Tongue (tissue), 2 donors: Measurements from ENCODE around the gene NKX6-2. TPM values are rescaled to one million over a fixed set of nuclear protein-coding genes. Genes with fewer than 3 reads are reported as not detected.
"Not testable (repeated sequence)": the region's sequence is repeated elsewhere in the genome, so short reads cannot be mapped to it uniquely, and the experiment has no call there.

Source experiments
- DNase-seq: peaks from one replicate; pipeline ENCODE4 v3.0.0-alpha.2; 2015
- total RNA-seq: library from RNA; depleted of rRNA; stranded (reverse); fragments of >200 nt; gene quantifications from one replicate; pipeline ENCODE4 v1.2.3, GENCODE V29; 2014

Gene NKX6-2
- total RNA-seq, 1 donor from 2014 or later = not detected

DNA sequence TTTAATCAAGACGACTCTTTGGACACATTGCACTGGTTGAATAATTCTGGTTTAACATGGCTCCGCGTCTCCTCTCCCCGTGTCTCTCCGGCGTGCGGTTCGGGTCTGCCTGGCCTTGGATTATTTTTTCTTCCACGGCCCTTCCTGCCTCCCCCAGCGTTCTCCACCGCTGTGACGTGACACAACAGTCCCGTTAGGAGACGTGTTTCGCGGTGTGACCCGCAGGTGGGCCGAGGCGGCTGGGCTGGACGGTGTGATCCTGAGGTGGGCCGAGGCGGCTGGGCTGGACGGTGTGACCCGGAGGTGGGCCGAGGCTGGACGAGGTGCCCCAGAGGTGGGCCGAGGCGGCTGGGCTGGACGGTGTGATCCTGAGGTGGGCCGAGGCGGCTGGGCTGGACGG is 12.0 kb upstream of the NKX6-2 start:
- not testable (repeated sequence) for DNase-seq

DNA sequence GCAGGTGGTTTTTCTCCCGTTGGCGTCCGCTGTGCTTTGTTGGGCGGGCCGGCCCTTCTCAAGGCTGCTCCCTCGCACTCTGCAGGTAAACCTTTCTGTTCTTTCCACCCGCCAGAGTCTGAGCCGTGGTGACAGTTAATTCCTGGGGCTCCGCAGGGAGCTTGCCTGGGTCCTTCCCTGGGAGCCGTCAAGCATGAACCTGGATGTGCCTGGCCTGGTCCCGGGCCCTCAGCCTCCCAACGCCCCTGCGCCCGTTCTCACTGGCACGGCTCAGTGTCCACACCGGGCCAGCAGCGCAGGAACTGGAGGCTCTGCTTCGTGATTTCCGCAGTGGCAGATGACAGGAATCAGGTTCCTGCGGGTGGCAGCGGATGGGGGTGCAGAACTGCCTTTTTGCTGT is 10.9 kb upstream of the NKX6-2 start:
- DNase-seq = no peak

- DNase-seq = no peak
Observed at GRCh38 chr10:132793871-132794849, 8.2 kb upstream of the NKX6-2 start.

- DNase-seq = no peak
Observed at GRCh38 chr10:132793213-132793612, 7.3 kb upstream of the NKX6-2 start.

DNA sequence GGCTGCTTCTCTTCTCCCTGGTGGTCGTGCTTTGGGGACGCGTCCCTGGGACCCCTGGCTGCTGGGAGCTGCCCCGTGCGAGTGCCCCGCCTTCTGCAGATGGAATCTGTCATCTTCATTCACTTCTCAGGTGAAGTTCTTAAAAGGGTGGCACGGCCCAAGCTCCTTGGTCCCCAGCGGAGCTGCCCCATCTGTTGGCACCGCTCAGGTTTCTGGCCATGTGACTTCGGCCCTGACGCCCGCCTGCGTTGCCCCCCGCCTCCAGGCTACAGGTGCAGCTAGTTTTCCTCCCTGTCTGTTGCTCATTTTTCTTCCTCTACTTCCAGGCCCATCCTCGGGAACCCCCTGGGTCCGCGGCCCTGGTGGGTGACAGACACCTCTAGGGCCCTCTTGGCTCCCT is 6.8 kb upstream of the NKX6-2 start:
- no peak for DNase-seq

- DNase-seq = not testable (repeated sequence)
Observed at GRCh38 chr10:132792099-132792498, 6.2 kb upstream of the NKX6-2 start.

- no peak for DNase-seq
Observed at GRCh38 chr10:132790934-132791829, 5.2 kb upstream of the NKX6-2 start.

DNA sequence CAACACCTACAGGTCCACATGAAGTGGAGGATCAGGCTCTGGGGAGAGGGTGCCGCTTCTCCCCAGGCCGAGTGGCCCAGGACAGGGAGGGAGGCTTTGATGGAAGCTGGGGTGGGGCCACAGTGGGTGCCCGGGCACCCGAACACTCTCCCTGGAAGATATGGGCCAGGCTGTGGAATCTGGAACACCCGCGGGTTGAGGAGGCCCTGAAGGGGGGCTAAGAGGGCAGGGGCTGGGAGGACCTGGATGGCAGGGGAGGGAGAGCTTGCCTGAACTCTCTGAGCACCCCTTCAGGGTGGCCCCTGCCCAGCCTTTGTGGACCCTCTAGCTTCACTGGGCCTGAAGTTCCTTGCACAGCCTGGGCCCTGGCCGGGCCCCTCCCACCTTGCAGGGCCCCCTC is 4.5 kb upstream of the NKX6-2 start:
- no peak for DNase-seq

DNA sequence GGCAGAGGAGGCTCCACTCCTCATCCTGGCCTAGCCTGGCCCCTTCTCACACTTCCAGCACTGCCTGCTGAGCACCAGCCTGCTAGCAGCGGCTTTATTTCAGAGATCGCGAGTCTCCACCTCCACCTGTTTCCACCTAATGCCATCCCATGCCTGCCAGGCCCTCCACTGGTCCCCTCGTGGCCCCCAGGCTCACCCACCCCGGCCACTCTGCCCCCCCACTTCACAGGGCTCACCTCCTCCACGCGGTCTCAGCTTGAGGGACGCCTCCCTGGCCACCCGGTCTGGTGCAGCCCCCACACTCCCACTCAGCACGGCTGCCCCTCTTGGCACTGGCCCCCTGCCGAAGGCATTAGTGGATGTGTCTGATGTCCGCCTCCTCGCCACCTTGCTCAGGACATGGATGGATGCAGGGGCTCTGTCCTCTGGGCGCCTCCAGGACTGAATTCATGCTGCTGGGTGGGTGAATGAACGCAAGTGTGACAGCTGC is 3.8 kb upstream of the NKX6-2 start:
- no peak for DNase-seq

GRCh38 chr10:132788831-132789219 is 2.9 kb upstream of the NKX6-2 start:
- DNase-seq = no peak

DNA sequence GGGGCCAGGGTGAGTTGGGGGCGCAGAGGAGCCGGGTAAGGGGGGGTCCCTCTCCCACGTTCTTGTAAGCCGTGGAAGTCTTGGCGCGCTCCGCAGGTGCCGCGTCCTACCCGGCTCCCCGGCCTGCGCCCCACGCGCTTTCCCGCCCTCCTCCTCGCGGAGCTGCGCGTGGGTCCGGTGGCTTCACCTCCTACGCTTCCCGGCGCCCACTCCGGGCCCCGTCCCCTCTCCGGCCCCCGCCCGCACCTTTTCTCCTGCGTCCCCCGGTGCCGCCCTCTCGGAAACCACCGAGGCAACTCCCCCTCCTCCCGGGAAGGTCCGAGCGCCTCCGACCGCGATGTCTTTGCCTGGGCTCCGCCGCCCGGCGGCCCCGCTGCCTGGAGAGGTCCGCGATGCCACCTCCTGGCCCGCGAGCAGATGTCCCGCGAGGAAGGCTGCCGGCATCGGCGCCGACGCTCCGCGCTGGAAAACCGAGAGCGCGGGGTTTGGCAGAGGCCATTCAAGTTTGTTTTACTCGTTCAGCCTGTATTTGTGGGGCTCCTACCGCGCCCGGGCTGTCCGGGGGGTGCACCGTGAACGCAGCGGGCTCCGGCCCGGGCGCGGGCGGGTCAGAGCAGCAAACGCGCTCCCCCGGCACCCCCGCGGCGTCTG is 2.4 kb upstream of the NKX6-2 start:
- no peak for DNase-seq

- peak; percentile 62 for DNase-seq
Observed at GRCh38 chr10:132787495-132788179, 1.7 kb upstream of the NKX6-2 start.

DNA sequence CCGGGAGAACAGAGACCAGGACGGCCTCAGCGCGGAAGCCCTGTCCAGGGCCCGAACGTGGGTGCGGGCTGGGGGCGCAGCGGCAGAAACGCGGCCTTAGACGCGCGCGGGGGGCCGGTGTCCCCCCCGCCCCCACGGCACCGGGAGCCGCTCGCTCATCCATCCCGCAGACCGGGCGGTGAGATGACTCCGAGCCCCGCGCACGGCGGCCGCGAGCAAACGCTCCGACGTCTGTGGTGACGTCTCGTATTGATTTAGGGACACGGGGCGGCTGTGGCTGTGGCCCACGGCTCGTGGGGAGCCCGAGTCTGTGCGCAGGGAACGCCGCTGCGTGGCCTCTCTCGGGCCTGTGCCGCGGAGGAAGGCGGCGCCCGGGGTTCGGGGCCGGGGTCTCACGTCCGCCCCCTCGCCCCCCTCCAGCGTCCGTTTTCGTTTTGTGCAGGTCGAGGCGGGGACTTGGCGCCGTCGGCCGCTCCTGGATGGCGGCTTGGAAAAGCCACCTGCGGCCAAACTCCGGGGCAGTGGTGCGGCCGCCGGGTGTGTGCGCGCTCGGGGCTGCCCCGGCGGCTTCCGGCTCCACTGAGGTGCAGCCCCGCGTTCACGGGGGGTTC is 1.0 kb upstream of the NKX6-2 start:
- DNase-seq = no peak

- no peak for DNase-seq
Observed at GRCh38 chr10:132786476-132786883, 533 bp upstream of the NKX6-2 start.

- DNase-seq = no peak
Observed at GRCh38 chr10:132784866-132785722, 853 bp downstream of the NKX6-2 start.

DNA sequence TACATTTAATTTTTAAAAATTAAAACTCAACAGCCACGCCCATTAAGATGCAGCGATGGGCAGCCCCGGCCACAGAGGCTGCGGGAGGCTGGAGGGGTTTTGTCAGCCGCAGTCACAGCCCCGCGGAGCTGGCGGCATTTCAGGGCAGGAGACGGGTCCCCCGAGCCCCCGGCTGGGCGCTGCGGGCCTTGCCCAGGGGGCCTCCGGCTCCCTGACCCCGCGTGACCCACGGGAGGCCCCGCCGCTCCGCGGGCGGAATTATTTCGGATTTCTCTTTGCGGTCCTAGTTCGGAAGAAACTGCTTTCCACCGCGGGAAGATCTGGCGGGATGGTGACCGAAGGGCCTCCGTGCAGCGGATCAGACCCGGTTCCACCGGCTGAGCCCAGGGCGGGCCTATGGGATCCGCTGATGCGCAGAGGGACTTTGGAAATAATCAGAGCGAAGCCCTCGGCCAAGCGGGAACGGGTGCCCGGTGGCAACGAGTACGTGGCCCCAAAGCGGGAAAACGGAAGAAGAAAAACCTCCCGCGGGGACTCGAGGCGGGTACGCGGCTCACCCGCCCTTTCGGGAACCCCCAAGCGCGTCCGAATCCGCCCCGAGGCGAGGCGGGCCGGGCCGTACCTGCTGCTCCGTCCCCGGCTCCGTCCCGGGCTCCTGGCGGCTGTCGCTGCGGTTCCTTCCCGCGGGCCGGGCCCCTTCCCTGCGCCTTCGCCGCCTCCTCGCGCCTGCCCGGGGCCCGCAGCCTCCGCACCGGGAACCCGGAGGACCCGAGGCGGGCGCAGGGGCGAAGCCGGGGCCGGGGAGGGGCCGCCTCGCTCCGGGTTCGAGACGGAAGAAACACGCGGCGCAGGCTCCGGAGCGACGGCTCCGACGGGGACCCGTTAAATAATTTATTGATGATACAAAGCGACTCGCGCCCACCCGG is 1.7 kb downstream of the NKX6-2 start:
- no peak for DNase-seq

DNA sequence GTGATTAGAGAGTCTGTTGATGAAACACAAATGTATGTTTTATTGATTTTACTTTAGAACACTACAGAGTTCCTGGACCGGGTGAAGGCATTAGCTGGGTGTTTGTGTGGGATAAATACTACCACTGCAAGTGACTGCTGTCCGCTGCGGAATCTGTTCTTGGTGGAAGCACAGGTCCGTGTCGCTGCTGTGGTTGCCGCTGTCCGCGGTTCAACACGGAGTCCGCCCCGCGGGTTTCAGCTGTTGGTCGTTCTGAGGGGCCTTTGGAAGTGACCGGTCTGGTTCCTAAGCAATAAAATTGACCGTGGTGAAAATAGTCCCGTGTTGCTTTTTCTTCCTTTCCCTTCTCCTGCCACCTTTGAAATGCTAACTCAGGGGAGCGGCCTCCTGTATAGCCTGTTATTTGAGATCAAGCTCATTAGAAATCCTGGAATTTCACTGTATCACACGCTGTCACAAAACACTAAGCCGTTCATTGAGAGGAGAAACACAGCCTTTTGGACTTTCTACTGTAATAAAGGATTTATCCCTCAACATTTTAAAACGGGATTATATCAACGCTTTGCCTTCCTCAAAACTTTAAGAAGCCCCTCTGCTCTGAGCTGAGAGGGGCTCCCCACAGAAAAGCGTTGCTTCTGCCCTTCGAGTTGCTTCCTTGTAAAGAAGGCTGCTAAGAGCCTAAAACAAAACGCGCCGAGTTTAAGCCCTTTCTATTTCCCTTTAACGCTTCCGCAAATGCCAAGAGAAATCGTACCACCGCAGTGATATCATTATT is 2.6 kb downstream of the NKX6-2 start:
- DNase-seq = no peak

DNA sequence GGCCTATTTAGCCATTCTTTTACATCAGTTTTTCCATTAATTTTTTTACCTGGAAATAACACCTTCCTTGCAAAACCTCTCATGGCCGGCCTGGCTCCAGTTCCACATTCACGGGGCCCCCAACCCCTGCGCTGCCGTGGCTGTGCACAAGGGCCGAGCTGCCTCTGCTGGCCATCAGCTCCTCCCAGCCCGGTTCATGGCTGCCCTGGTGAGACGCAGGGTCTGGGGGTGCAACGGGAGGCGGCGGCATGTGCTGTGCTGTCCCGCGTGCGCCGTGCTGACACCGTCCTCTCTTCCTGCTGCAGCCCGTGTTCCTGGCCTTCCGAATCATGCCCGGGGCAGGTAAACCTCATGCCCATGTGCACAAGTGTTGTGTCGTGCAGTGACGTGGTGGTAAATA is 4.4 kb downstream of the NKX6-2 start:
- DNase-seq = no peak
